Activated naive CD4-positive, alpha-beta T cell treated with anti-CD3 and anti-CD28 coated beads, Interleukin-2, amount 10 ng/mL, durations not matched to agents 7 days and 5 days (primary cell): ENCODE results near the gene TMC7.
"Not testable (repeated sequence)": the region's sequence is repeated elsewhere in the genome, so short reads cannot be mapped to it uniquely, and the experiment has no call there.

Source experiments
- CTCF ChIA-PET: fragments of 350-600 bp; sonication (Branson Sonifier 250); formaldehyde crosslinking; loops from one replicate; lab custom pipeline; 2021; ENCODE audit warnings: antibody characterized with exemption; lab: Charles Lee
- DNase-seq: peaks from one replicate; pipeline ENCODE4 v3.0.0-alpha.2; 2020
- H3K27ac Mint-ChIP-seq: one replicate; pipeline ENCODE4 v1.8.0; 2021; ENCODE audit warnings: mild to moderate bottlenecking, moderate library complexity, mixed read lengths
- H3K27me3 Mint-ChIP-seq: one replicate; pipeline ENCODE4 v1.8.0; 2021; ENCODE audit warnings: mild to moderate bottlenecking, mixed read lengths
- H3K36me3 Mint-ChIP-seq: one replicate; pipeline ENCODE4 v1.8.0; 2021; ENCODE audit warnings: mixed read lengths
- H3K4me1 Mint-ChIP-seq: one replicate; pipeline ENCODE4 v1.8.0; 2021; ENCODE audit warnings: mixed read lengths
- H3K4me3 Mint-ChIP-seq: one replicate; pipeline ENCODE4 v1.8.0; 2021; ENCODE audit warnings: mild to moderate bottlenecking, moderate library complexity, mixed read lengths
- H3K9me3 Mint-ChIP-seq: one replicate; pipeline ENCODE4 v1.8.0; 2021; ENCODE audit warnings: mixed read lengths

TMC7 gene

GRCh38 chr16:18958621-18959029, 25.1 kb upstream of the TMC7 start:
- CTCF ChIA-PET: interaction anchor here (0.6 to 1.5 kb wide), 4 partner anchors 11 to 540 kb away, joined by 3 to 6 read pairs (median 3); no protein-coding TSS in a partner anchor
- no peak overlapping the region for H3K27ac Mint-ChIP-seq
- H3K36me3 Mint-ChIP-seq: no peaks in the 10 kb centered on the region
- H3K4me3 Mint-ChIP-seq: no peak overlapping the region
- no peak for DNase-seq
- H3K27me3 Mint-ChIP-seq: peaks cover 33% of the 10 kb centered on the region
- peaks cover 11% of the 10 kb centered on the region for H3K4me1 Mint-ChIP-seq
- no peaks in the 10 kb centered on the region for H3K9me3 Mint-ChIP-seq

GRCh38 chr16:18959031-18959505, 24.7 kb upstream of the TMC7 start:
- CTCF ChIA-PET: interaction anchor here (0.6 kb wide), 1 partner anchor 540 kb away, joined by 3 read pairs; no protein-coding TSS in a partner anchor
- Mint-ChIP-seq H3K27me3 (peaks cover 33% of the 10 kb centered on the region), H3K27ac (no peak overlapping the region), H3K4me1 (peaks cover 11% of the 10 kb centered on the region), H3K36me3 (no peaks in the 10 kb centered on the region), H3K4me3 (no peak overlapping the region), H3K9me3 (no peaks in the 10 kb centered on the region)
- no peak for DNase-seq

GRCh38 chr16:18965555-18965954, 18.2 kb upstream of the TMC7 start:
- no peak for DNase-seq
- CTCF ChIA-PET: no interaction called here
- H3K27ac Mint-ChIP-seq: no peak overlapping the region
- no peak overlapping the region for H3K4me3 Mint-ChIP-seq
- peaks cover 23% of the 10 kb centered on the region for H3K27me3 Mint-ChIP-seq
- H3K4me1 Mint-ChIP-seq: peaks cover 6% of the 10 kb centered on the region
- no peaks in the 10 kb centered on the region for H3K9me3 Mint-ChIP-seq
- no peaks in the 10 kb centered on the region for H3K36me3 Mint-ChIP-seq

DNA sequence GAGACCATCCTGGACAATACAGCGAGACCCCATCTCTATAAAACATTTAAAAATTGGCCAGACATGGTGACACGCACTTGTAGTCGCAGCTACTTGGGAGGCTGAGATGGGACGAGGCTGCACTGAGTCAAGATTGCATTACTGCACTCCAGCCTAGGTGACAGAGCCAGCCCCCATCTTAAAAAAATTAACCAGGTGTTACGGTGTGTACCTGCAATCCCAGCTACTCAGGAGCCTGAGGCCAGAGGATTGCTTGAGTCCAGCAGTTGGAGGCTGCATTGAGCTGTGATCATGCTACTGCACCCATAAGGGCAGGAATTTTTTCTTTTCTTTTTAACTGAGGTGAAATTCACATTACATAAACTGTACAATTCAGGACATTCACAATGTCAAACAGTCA, 16.9 kb upstream of the TMC7 start:
- Mint-ChIP-seq H3K27me3 (peaks cover 11% of the 10 kb centered on the region), H3K4me1 (peaks cover 6% of the 10 kb centered on the region), H3K27ac (no peak overlapping the region), H3K36me3 (no peaks in the 10 kb centered on the region), H3K9me3 (no peaks in the 10 kb centered on the region), H3K4me3 (no peak overlapping the region)
- CTCF ChIA-PET: interaction anchor here (0.7 kb wide), 1 partner anchor 182 kb away, joined by 3 read pairs; no protein-coding TSS in a partner anchor
- no peak for DNase-seq

DNA sequence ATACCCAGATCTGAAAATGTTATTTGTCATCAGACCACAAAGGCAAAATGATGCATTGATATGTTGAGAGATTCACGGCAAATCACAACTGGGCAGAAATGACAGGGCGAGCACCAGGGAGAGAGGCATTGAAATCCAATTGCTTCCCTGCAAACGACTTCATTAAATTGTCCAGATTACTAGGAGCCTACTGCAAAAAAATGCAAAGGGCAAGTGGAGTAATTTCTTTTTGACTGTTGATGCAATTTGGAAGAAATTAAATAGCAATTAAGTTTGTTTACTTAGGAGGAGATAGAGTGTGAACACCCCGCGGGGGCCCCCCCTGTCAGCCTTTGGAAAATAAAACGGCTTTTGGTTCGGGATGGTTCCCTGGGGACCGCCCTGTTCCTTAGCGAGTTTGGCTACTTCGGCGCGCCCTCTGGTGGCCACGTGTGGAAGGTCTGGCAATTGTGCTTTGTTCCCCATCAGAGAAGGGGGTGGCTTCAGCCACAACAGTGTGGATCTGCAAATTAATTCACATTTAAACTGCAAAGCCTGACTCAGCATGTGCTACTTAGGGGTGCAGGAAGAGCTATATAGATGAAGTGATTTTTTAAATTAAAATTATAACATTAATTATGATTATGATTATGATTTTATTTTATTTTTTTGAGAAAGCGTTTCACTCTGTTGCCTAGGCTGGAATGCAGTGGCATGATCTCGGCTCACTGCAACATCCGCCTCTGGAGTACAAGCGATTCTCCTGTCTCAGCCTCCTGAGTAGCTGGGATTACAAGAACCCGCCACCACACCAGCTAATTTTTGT, 14.5 kb upstream of the TMC7 start:
- Mint-ChIP-seq H3K36me3 (no peaks in the 10 kb centered on the region), H3K9me3 (no peaks in the 10 kb centered on the region), H3K4me3 (no peak overlapping the region), H3K27me3 (peaks cover 4% of the 10 kb centered on the region), H3K27ac (no peak overlapping the region), H3K4me1 (peaks cover 6% of the 10 kb centered on the region)
- DNase-seq: peak; percentile 84
- CTCF ChIA-PET: interaction anchor here (0.5 to 1.4 kb wide), 10 partner anchors 11 to 386 kb away, joined by 3 to 10 read pairs (median 4); partner anchors contain the start of gene ARL6IP1

GRCh38 chr16:18969855-18970240, 13.9 kb upstream of the TMC7 start:
- no peak overlapping the region for H3K4me3 Mint-ChIP-seq
- H3K27me3 Mint-ChIP-seq: peaks cover 4% of the 10 kb centered on the region
- CTCF ChIA-PET: interaction anchor here (0.5 to 1.3 kb wide), 7 partner anchors 11 to 387 kb away, joined by 3 to 10 read pairs (median 4); partner anchors contain the start of gene ARL6IP1
- DNase-seq: no peak
- no peaks in the 10 kb centered on the region for H3K9me3 Mint-ChIP-seq
- H3K27ac Mint-ChIP-seq: no peak overlapping the region
- peaks cover 6% of the 10 kb centered on the region for H3K4me1 Mint-ChIP-seq
- no peaks in the 10 kb centered on the region for H3K36me3 Mint-ChIP-seq

DNA sequence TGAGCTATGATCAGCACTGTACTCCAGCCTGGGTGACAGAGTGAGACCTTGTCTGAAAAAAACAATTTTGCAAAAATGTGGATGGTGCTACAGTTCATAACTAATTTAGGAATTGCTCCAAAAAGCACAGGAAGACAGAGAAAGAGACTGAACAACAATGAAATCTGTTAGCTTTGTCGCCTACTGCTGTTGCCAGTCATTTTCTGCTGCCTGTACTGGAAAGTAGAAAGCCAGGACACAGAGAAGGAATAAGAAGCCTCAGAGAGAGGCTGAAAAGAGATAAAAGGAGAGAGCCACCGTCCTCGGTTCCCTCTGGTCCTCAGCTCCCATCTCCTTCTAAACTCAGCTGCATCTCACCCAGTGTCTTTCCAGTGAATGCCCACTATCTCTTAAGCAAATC, 8.6 kb upstream of the TMC7 start:
- DNase-seq: no peak

GRCh38 chr16:18979936-18980335, 3.8 kb upstream of the TMC7 start:
- Mint-ChIP-seq H3K27ac (no peak overlapping the region), H3K4me3 (no peak overlapping the region), H3K4me1 (peaks cover 4% of the 10 kb centered on the region), H3K27me3 (peaks cover 75% of the 10 kb centered on the region), H3K36me3 (no peaks in the 10 kb centered on the region), H3K9me3 (no peaks in the 10 kb centered on the region)
- CTCF ChIA-PET: interaction anchor here (1.1 kb wide), 1 partner anchor 10 kb away, joined by 5 read pairs; no protein-coding TSS in a partner anchor
- no peak for DNase-seq

More for the DNA sequence above, 8.6 kb upstream of the TMC7 start:
- H3K36me3 Mint-ChIP-seq: no peaks in the 10 kb centered on the region
- H3K9me3 Mint-ChIP-seq: no peaks in the 10 kb centered on the region
- no peak overlapping the region for H3K27ac Mint-ChIP-seq
- CTCF ChIA-PET: interaction anchor here (0.9 to 1.0 kb wide), 2 partner anchors 8 to 173 kb away, joined by 3 read pairs; partner anchors contain the start of genes ARL6IP1 and TMC7
- H3K4me1 Mint-ChIP-seq: no peaks in the 10 kb centered on the region
- H3K27me3 Mint-ChIP-seq: peaks cover 39% of the 10 kb centered on the region
- H3K4me3 Mint-ChIP-seq: no peak overlapping the region

- H3K36me3 Mint-ChIP-seq: no peaks in the 10 kb centered on the region
- no peak overlapping the region for H3K4me3 Mint-ChIP-seq
- no peak for DNase-seq
- peaks cover 4% of the 10 kb centered on the region for H3K4me1 Mint-ChIP-seq
- H3K27me3 Mint-ChIP-seq: peaks cover 61% of the 10 kb centered on the region
- CTCF ChIA-PET: interaction anchor here (1.2 to 2.8 kb wide), 2 partner anchors 86 to 88 kb away, joined by 3 to 14 read pairs; no protein-coding TSS in a partner anchor
- H3K9me3 Mint-ChIP-seq: no peaks in the 10 kb centered on the region
- no peak overlapping the region for H3K27ac Mint-ChIP-seq
Observed at GRCh38 chr16:18984435-18985005, 786 bp downstream of the TMC7 start.

DNA sequence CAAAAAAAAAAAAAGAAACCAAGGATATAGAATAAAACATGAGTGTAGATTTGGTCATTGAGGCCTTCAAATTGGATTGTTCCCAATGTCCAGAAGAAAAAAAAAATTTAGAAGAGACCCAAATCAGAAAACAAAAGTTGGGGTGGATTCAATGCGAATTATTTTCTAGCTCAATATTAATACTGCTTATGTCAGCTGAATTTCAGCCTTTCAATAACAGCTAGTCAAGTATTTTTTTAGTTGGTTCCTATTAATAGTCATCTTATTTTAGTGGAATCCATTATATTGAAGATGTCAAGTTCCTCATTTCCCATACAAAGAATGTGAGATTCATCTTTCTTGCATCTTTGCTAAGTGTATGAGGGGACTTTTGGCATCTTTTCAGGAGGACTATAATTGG, 1.5 kb downstream of the TMC7 start:
- H3K27me3 Mint-ChIP-seq: peaks cover 55% of the 10 kb centered on the region
- H3K9me3 Mint-ChIP-seq, H3K27ac Mint-ChIP-seq, H3K4me1 Mint-ChIP-seq, H3K4me3 Mint-ChIP-seq, DNase-seq, H3K36me3 Mint-ChIP-seq: not testable (repeated sequence)
- CTCF ChIA-PET: interaction anchor here (1.2 to 2.8 kb wide), 2 partner anchors 85 to 87 kb away, joined by 3 to 14 read pairs; no protein-coding TSS in a partner anchor

GRCh38 chr16:18991731-18992130, 8.0 kb downstream of the TMC7 start:
- CTCF ChIA-PET, H3K4me1 Mint-ChIP-seq, H3K4me3 Mint-ChIP-seq, DNase-seq, H3K9me3 Mint-ChIP-seq, H3K27me3 Mint-ChIP-seq, H3K36me3 Mint-ChIP-seq, H3K27ac Mint-ChIP-seq: not testable (repeated sequence)

GRCh38 chr16:18993531-18993930, 9.8 kb downstream of the TMC7 start:
- H3K27me3 Mint-ChIP-seq, CTCF ChIA-PET, H3K27ac Mint-ChIP-seq, H3K36me3 Mint-ChIP-seq, H3K9me3 Mint-ChIP-seq, DNase-seq, H3K4me3 Mint-ChIP-seq, H3K4me1 Mint-ChIP-seq: not testable (repeated sequence)

DNA sequence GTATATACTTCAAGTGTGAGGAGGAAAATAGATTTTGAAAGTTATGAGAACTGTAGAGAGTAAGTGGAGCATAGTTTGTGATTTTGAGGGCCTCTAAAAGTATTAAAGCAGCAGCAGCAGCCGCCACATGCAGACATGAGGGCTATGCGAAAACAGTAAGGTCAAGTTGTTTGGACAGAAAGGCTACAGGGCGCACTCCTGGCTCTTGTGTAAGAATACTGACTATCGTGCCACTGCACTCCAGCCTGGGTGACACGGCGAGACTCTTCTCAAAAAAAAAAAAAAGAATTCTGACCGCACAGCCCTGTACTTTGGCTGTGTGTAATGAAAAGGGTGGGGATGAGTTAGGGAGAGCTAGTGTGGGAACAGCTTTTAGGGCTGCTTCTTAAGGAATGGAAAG, 10.4 kb downstream of the TMC7 start:
- H3K27me3 Mint-ChIP-seq, H3K4me1 Mint-ChIP-seq, CTCF ChIA-PET: not testable (repeated sequence)

GRCh38 chr16:18995406-18995805, 11.7 kb downstream of the TMC7 start:
- DNase-seq, H3K36me3 Mint-ChIP-seq, H3K27ac Mint-ChIP-seq, H3K9me3 Mint-ChIP-seq, H3K4me3 Mint-ChIP-seq, H3K27me3 Mint-ChIP-seq, CTCF ChIA-PET, H3K4me1 Mint-ChIP-seq: not testable (repeated sequence)

More for the DNA sequence above, 10.4 kb downstream of the TMC7 start:
- H3K4me3 Mint-ChIP-seq, H3K9me3 Mint-ChIP-seq, H3K27ac Mint-ChIP-seq, H3K36me3 Mint-ChIP-seq, DNase-seq: not testable (repeated sequence)
